ENCODE data around the gene RCAN3.

RCAN3 gene

GRCh38 chr1:24504560-24504959 lies 1.9 kb downstream of the RCAN3 start:
- Mint-ChIP-seq H3K4me1 (peaks cover 5% of the 10 kb centered on the region), H3K4me3 (peak overlapping the region; percentile 95 to 99 (median 96)), H3K27ac (no peak overlapping the region), H3K9me3 (no peaks in the 10 kb centered on the region), H3K27me3 (ENCODE audit: low read depth) (peaks cover 59% of the 10 kb centered on the region), H3K36me3 (ENCODE audit: low read depth) (no peaks in the 10 kb centered on the region)
- TF ChIP-seq CTCF (IDR thresholded peaks at IDR 0.05; ENCODE audit: unreplicated experiment in 3 of 3): no peak

GRCh38 chr1:24505816-24506215 lies 3.2 kb downstream of the RCAN3 start:
- H3K4me3 Mint-ChIP-seq: no peak overlapping the region
- H3K4me1 Mint-ChIP-seq: peaks cover 5% of the 10 kb centered on the region
- no peaks in the 10 kb centered on the region for H3K36me3 Mint-ChIP-seq (ENCODE audit: low read depth)
- no peak overlapping the region for H3K27ac Mint-ChIP-seq
- no peaks in the 10 kb centered on the region for H3K9me3 Mint-ChIP-seq
- peaks cover 54% of the 10 kb centered on the region for H3K27me3 Mint-ChIP-seq (ENCODE audit: low read depth)
- no peak for TF ChIP-seq CTCF (IDR thresholded peaks at IDR 0.05; ENCODE audit: unreplicated experiment in 3 of 3)

GRCh38 chr1:24506691-24507381 lies 4.2 kb downstream of the RCAN3 start:
- Mint-ChIP-seq H3K27me3 (ENCODE audit: low read depth) (peaks cover 47% of the 10 kb centered on the region), H3K4me1 (peaks cover 5% of the 10 kb centered on the region), H3K36me3 (ENCODE audit: low read depth) (no peaks in the 10 kb centered on the region), H3K4me3 (no peak overlapping the region), H3K27ac (no peak overlapping the region), H3K9me3 (no peaks in the 10 kb centered on the region)
- TF ChIP-seq CTCF (IDR thresholded peaks at IDR 0.05; ENCODE audit: unreplicated experiment in 3 of 3): no peak

GRCh38 chr1:24507405-24507804 lies 4.8 kb downstream of the RCAN3 start:
- Mint-ChIP-seq H3K36me3 (ENCODE audit: low read depth) (no peaks in the 10 kb centered on the region), H3K4me3 (no peak overlapping the region), H3K9me3 (no peaks in the 10 kb centered on the region), H3K27me3 (ENCODE audit: low read depth) (peaks cover 43% of the 10 kb centered on the region), H3K27ac (no peak overlapping the region), H3K4me1 (peaks cover 5% of the 10 kb centered on the region)
- TF ChIP-seq CTCF (IDR thresholded peaks at IDR 0.05; ENCODE audit: unreplicated experiment in 3 of 3): no peak

GRCh38 chr1:24508911-24509310 lies 6.3 kb downstream of the RCAN3 start:
- Mint-ChIP-seq H3K27me3 (ENCODE audit: low read depth) (peaks cover 34% of the 10 kb centered on the region), H3K9me3 (no peaks in the 10 kb centered on the region), H3K4me3 (no peak overlapping the region), H3K36me3 (ENCODE audit: low read depth) (no peaks in the 10 kb centered on the region), H3K4me1 (no peaks in the 10 kb centered on the region), H3K27ac (no peak overlapping the region)
- no peak for TF ChIP-seq CTCF (IDR thresholded peaks at IDR 0.05; ENCODE audit: unreplicated experiment in 3 of 3)

GRCh38 chr1:24513706-24514105 lies 11.1 kb downstream of the RCAN3 start:
- H3K4me1 Mint-ChIP-seq: no peaks in the 10 kb centered on the region
- no peaks in the 10 kb centered on the region for H3K9me3 Mint-ChIP-seq
- H3K27ac Mint-ChIP-seq: no peak overlapping the region
- no peaks in the 10 kb centered on the region for H3K36me3 Mint-ChIP-seq (ENCODE audit: low read depth)
- H3K4me3 Mint-ChIP-seq: no peak overlapping the region
- H3K27me3 Mint-ChIP-seq (ENCODE audit: low read depth): peaks cover 10% of the 10 kb centered on the region
- TF ChIP-seq CTCF (IDR thresholded peaks at IDR 0.05; ENCODE audit: unreplicated experiment in 3 of 3): no peak
